ENCODE measurements around the gene CHTF8.
"Not testable (repeated sequence)": the region's sequence is repeated elsewhere in the genome, so short reads cannot be mapped to it uniquely, and the experiment has no call there.

CHTF8 gene

GRCh38 chr16:69160192-69160591 is 27.8 kb upstream of the CHTF8 start:
- H3K27me3 Mint-ChIP-seq (ENCODE audit: low read depth): no peaks in the 10 kb centered on the region
- peaks cover 69% of the 10 kb centered on the region for H3K36me3 Mint-ChIP-seq (ENCODE audit: low read depth)
- no peak overlapping the region for H3K27ac Mint-ChIP-seq
- H3K4me1 Mint-ChIP-seq: no peaks in the 10 kb centered on the region
- TF ChIP-seq CTCF (IDR thresholded peaks at IDR 0.05; ENCODE audit: unreplicated experiment in 3 of 3): no peak
- H3K4me3 Mint-ChIP-seq: no peak overlapping the region
- H3K9me3 Mint-ChIP-seq: no peaks in the 10 kb centered on the region

GRCh38 chr16:69157196-69157595 is 24.8 kb upstream of the CHTF8 start:
- Mint-ChIP-seq H3K9me3 (no peaks in the 10 kb centered on the region), H3K4me3 (no peak overlapping the region), H3K4me1 (no peaks in the 10 kb centered on the region), H3K27ac (no peak overlapping the region), H3K36me3 (ENCODE audit: low read depth) (peaks cover 70% of the 10 kb centered on the region), H3K27me3 (ENCODE audit: low read depth) (no peaks in the 10 kb centered on the region)
- no peak for TF ChIP-seq CTCF (IDR thresholded peaks at IDR 0.05; ENCODE audit: unreplicated experiment in 3 of 3)

- peaks cover 61% of the 10 kb centered on the region for H3K36me3 Mint-ChIP-seq (ENCODE audit: low read depth)
- H3K4me1 Mint-ChIP-seq: no peaks in the 10 kb centered on the region
- TF ChIP-seq CTCF (IDR thresholded peaks at IDR 0.05; ENCODE audit: unreplicated experiment in 3 of 3): peak; percentile 70 to 74 (median 71)
- H3K9me3 Mint-ChIP-seq: no peaks in the 10 kb centered on the region
- H3K27ac Mint-ChIP-seq: peak overlapping the region in 1 of 3 experiments; percentile 29
- H3K27me3 Mint-ChIP-seq (ENCODE audit: low read depth): no peaks in the 10 kb centered on the region
- H3K4me3 Mint-ChIP-seq: no peak overlapping the region
Observed at GRCh38 chr16:69150146-69150865, 17.9 kb upstream of the CHTF8 start.

GRCh38 chr16:69149621-69150020 is 17.2 kb upstream of the CHTF8 start:
- H3K36me3 Mint-ChIP-seq (ENCODE audit: low read depth): peaks cover 59% of the 10 kb centered on the region
- not testable (repeated sequence) for H3K27me3 Mint-ChIP-seq (ENCODE audit: low read depth); H3K4me3 Mint-ChIP-seq; H3K27ac Mint-ChIP-seq; H3K9me3 Mint-ChIP-seq; H3K4me1 Mint-ChIP-seq

GRCh38 chr16:69145658-69146057 is 13.3 kb upstream of the CHTF8 start:
- H3K36me3 Mint-ChIP-seq (ENCODE audit: low read depth): peaks cover 63% of the 10 kb centered on the region
- H3K9me3 Mint-ChIP-seq: no peaks in the 10 kb centered on the region
- no peak overlapping the region for H3K4me3 Mint-ChIP-seq
- no peak overlapping the region for H3K27ac Mint-ChIP-seq
- no peak for TF ChIP-seq CTCF (IDR thresholded peaks at IDR 0.05; ENCODE audit: unreplicated experiment in 3 of 3)
- no peaks in the 10 kb centered on the region for H3K4me1 Mint-ChIP-seq
- no peaks in the 10 kb centered on the region for H3K27me3 Mint-ChIP-seq (ENCODE audit: low read depth)

- Mint-ChIP-seq H3K27me3 (ENCODE audit: low read depth) (no peaks in the 10 kb centered on the region), H3K4me1 (no peaks in the 10 kb centered on the region), H3K36me3 (ENCODE audit: low read depth) (peaks cover 68% of the 10 kb centered on the region), H3K27ac (peak overlapping the region; percentile 7 to 84 (median 77)), H3K4me3 (no peak overlapping the region), H3K9me3 (no peaks in the 10 kb centered on the region)
- TF ChIP-seq CTCF (IDR thresholded peaks at IDR 0.05; ENCODE audit: unreplicated experiment in 3 of 3): no peak
Observed at GRCh38 chr16:69143116-69143515, 10.7 kb upstream of the CHTF8 start.

All from nephron (organoid).